ENCODE measurements around the gene GPATCH8. TPM values are rescaled to one million over a fixed set of nuclear protein-coding genes. Genes with fewer than 3 reads are reported as not detected.

Gene GPATCH8
- polyA plus RNA-seq, 1 donor (not counting 4 experiments of a cell fraction or from before 2014, with no cell fraction given), result 15.1 TPM

GRCh38 chr17:44382917-44383316 is 120.3 kb downstream of the GPATCH8 start:
- H3K4me1 ChIP-seq (ENCODE audit: control insufficient read depth, extremely low read depth, insufficient read depth, low read length), result peaks cover 9% of the 10 kb centered on the region
- no peak for TF ChIP-seq EZH2 (IDR thresholded peaks at IDR 0.05; ENCODE audit: low read length)
- TF ChIP-seq CTCF (optimal IDR thresholded peaks at IDR 0.05 in 1 of 3, IDR thresholded peaks at IDR 0.05 in 1 of 3, conservative IDR thresholded peaks at IDR 0.05 in 1 of 3; ENCODE audit: extremely low read depth in 1 of 3, insufficient read depth in 2 of 3, low read length in 3 of 3), result no peak
- no peaks in the 10 kb centered on the region for H3K79me2 ChIP-seq (ENCODE audit: control insufficient read depth, insufficient read depth, low read length)
- H3K4me2 ChIP-seq (ENCODE audit: control insufficient read depth, extremely low read depth, insufficient read depth, low read depth, low read length), result no peak overlapping the region
- FAIRE-seq (no peak), DNase-seq (ENCODE audit: low read depth, low spot score) (no peak)
- H3K36me3 ChIP-seq (ENCODE audit: control insufficient read depth in 2 of 2, extremely low read depth in 1 of 2, insufficient read depth in 2 of 2, low read length in 2 of 2), result no peaks in the 10 kb centered on the region
- H3K27ac ChIP-seq (ENCODE audit: control insufficient read depth, insufficient read depth, low read length), result no peak overlapping the region
- dilution Hi-C loops (cut with MboI; ENCODE audit: extremely low pct_ligation_motif_present, low sequenced_read_pairs), result no loop called here
- H3K9me1 ChIP-seq (ENCODE audit: control insufficient read depth, extremely low read depth, insufficient read depth, low read length), result no peaks in the 10 kb centered on the region
- H3K9ac ChIP-seq (ENCODE audit: control insufficient read depth, extremely low read depth, insufficient read depth, low read length), result no peak overlapping the region
- H3K4me3 ChIP-seq (ENCODE audit: control insufficient read depth in 2 of 3, extremely low read depth in 1 of 3, insufficient read depth in 2 of 3, low read depth in 1 of 3, low read length in 3 of 3), result no peak overlapping the region
- peaks cover 37% of the 10 kb centered on the region for H3K27me3 ChIP-seq (ENCODE audit: control insufficient read depth, extremely low read depth, insufficient read depth, low read length)
- H3K9me3 ChIP-seq (ENCODE audit: control insufficient read depth, low read depth, low read length), result no peaks in the 10 kb centered on the region
- no peak overlapping the region for H2AFZ ChIP-seq (ENCODE audit: control insufficient read depth, low read length)
- no peaks in the 10 kb centered on the region for H4K20me1 ChIP-seq (ENCODE audit: control insufficient read depth, extremely low read depth, insufficient read depth, low read length)

- Histone ChIP-seq H2AFZ (ENCODE audit: control insufficient read depth, low read length) (no peak overlapping the region), H3K27ac (ENCODE audit: control insufficient read depth, insufficient read depth, low read length) (no peak overlapping the region), H3K9me1 (ENCODE audit: control insufficient read depth, extremely low read depth, insufficient read depth, low read length) (no peaks in the 10 kb centered on the region), H3K36me3 (ENCODE audit: control insufficient read depth in 2 of 2, extremely low read depth in 1 of 2, insufficient read depth in 2 of 2, low read length in 2 of 2) (no peaks in the 10 kb centered on the region), H3K4me1 (ENCODE audit: control insufficient read depth, extremely low read depth, insufficient read depth, low read length) (peaks cover 9% of the 10 kb centered on the region), H3K4me2 (ENCODE audit: control insufficient read depth, extremely low read depth, insufficient read depth, low read depth, low read length) (no peak overlapping the region), H3K9me3 (ENCODE audit: control insufficient read depth, low read depth, low read length) (no peaks in the 10 kb centered on the region), H4K20me1 (ENCODE audit: control insufficient read depth, extremely low read depth, insufficient read depth, low read length) (no peaks in the 10 kb centered on the region), H3K27me3 (ENCODE audit: control insufficient read depth, extremely low read depth, insufficient read depth, low read length) (peaks cover 37% of the 10 kb centered on the region), H3K79me2 (ENCODE audit: control insufficient read depth, insufficient read depth, low read length) (no peaks in the 10 kb centered on the region), H3K4me3 (ENCODE audit: control insufficient read depth in 2 of 3, extremely low read depth in 1 of 3, insufficient read depth in 2 of 3, low read depth in 1 of 3, low read length in 3 of 3) (no peak overlapping the region), H3K9ac (ENCODE audit: control insufficient read depth, extremely low read depth, insufficient read depth, low read length) (no peak overlapping the region)
- FAIRE-seq, result no peak
- dilution Hi-C loops (cut with MboI; ENCODE audit: extremely low pct_ligation_motif_present, low sequenced_read_pairs), result no loop called here
- no peak for TF ChIP-seq EZH2 (IDR thresholded peaks at IDR 0.05; ENCODE audit: low read length)
- no peak for TF ChIP-seq CTCF (optimal IDR thresholded peaks at IDR 0.05 in 1 of 3, IDR thresholded peaks at IDR 0.05 in 1 of 3, conservative IDR thresholded peaks at IDR 0.05 in 1 of 3; ENCODE audit: extremely low read depth in 1 of 3, insufficient read depth in 2 of 3, low read length in 3 of 3)
- DNase-seq (ENCODE audit: low read depth, low spot score), result no peak
Observed at GRCh38 chr17:44381810-44382305, 121.3 kb downstream of the GPATCH8 start.

Measured in keratinocyte (primary cell).